Measurements from ENCODE around the gene KCNAB1. TPM values are rescaled to one million over a fixed set of nuclear protein-coding genes. Genes with fewer than 3 reads are reported as not detected.

Gene KCNAB1
- total RNA-seq, 1 donor from 2014 or later, result 0.79 TPM

GRCh38 chr3:156471431-156471830 is 351.1 kb downstream of the KCNAB1 start:
- no peak overlapping the region for H3K4me3 Mint-ChIP-seq
- DNase-seq (ENCODE audit: low read depth, low spot score), result no peak
- H3K27me3 Mint-ChIP-seq (ENCODE audit: low read depth), result peaks cover 2% of the 10 kb centered on the region
- peaks cover 8% of the 10 kb centered on the region for H3K4me1 Mint-ChIP-seq
- no peaks in the 10 kb centered on the region for H3K9me3 Mint-ChIP-seq
- no peak overlapping the region for H3K27ac Mint-ChIP-seq (ENCODE audit: unreplicated experiment)
- no peaks in the 10 kb centered on the region for H3K36me3 Mint-ChIP-seq (ENCODE audit: low read depth)
- TF ChIP-seq, protein P1, sequence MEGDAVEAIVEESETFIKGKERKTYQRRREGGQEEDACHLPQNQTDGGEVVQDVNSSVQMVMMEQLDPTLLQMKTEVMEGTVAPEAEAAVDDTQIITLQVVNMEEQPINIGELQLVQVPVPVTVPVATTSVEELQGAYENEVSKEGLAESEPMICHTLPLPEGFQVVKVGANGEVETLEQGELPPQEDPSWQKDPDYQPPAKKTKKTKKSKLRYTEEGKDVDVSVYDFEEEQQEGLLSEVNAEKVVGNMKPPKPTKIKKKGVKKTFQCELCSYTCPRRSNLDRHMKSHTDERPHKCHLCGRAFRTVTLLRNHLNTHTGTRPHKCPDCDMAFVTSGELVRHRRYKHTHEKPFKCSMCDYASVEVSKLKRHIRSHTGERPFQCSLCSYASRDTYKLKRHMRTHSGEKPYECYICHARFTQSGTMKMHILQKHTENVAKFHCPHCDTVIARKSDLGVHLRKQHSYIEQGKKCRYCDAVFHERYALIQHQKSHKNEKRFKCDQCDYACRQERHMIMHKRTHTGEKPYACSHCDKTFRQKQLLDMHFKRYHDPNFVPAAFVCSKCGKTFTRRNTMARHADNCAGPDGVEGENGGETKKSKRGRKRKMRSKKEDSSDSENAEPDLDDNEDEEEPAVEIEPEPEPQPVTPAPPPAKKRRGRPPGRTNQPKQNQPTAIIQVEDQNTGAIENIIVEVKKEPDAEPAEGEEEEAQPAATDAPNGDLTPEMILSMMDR (conservative IDR thresholded peaks at IDR 0.05), result no peak

- DNase-seq (ENCODE audit: low read depth, low spot score), result no peak
- H3K36me3 Mint-ChIP-seq (ENCODE audit: low read depth), result no peaks in the 10 kb centered on the region
- no peaks in the 10 kb centered on the region for H3K9me3 Mint-ChIP-seq
- H3K4me1 Mint-ChIP-seq, result peaks cover 8% of the 10 kb centered on the region
- TF ChIP-seq, protein P1 (conservative IDR thresholded peaks at IDR 0.05), result no peak
- no peak overlapping the region for H3K4me3 Mint-ChIP-seq
- H3K27me3 Mint-ChIP-seq (ENCODE audit: low read depth), result peaks cover 2% of the 10 kb centered on the region
- H3K27ac Mint-ChIP-seq (ENCODE audit: unreplicated experiment), result no peak overlapping the region
Observed at GRCh38 chr3:156472150-156472549, 351.8 kb downstream of the KCNAB1 start.

- Mint-ChIP-seq H3K9me3 (no peaks in the 10 kb centered on the region), H3K27ac (ENCODE audit: unreplicated experiment) (no peak overlapping the region), H3K36me3 (ENCODE audit: low read depth) (no peaks in the 10 kb centered on the region), H3K4me1 (peaks cover 8% of the 10 kb centered on the region), H3K27me3 (ENCODE audit: low read depth) (peaks cover 2% of the 10 kb centered on the region), H3K4me3 (no peak overlapping the region)
- TF ChIP-seq, protein P1 (conservative IDR thresholded peaks at IDR 0.05), result no peak
- DNase-seq (ENCODE audit: low read depth, low spot score), result no peak
Observed at GRCh38 chr3:156472684-156473083, 352.3 kb downstream of the KCNAB1 start.

DNA sequence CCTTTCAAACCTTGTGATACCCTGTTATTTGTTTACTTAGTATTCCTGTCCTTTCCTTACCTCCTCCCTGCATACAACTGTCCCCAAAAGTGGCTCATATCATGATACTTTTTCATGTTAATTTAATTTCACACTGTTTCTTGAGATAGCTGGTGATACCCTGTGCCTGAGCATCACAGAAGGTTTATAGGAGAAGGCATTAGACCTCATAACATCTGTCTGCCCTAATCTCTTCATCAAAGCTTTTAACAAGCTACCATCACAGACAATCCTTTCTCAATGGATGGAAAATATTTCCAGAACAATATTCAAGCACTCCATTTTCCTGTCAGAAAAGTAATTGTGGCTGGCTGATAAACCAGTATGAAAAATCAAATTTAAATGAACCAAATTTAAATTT is 353.0 kb downstream of the KCNAB1 start:
- no peak overlapping the region for H3K27ac Mint-ChIP-seq (ENCODE audit: unreplicated experiment)
- H3K4me3 Mint-ChIP-seq, result no peak overlapping the region
- H3K9me3 Mint-ChIP-seq, result no peaks in the 10 kb centered on the region
- H3K36me3 Mint-ChIP-seq (ENCODE audit: low read depth), result no peaks in the 10 kb centered on the region
- H3K27me3 Mint-ChIP-seq (ENCODE audit: low read depth), result peaks cover 2% of the 10 kb centered on the region
- TF ChIP-seq, protein P1 (conservative IDR thresholded peaks at IDR 0.05), result no peak
- H3K4me1 Mint-ChIP-seq, result peaks cover 8% of the 10 kb centered on the region
- DNase-seq (ENCODE audit: low read depth, low spot score), result no peak

- DNase-seq (ENCODE audit: low read depth, low spot score), result peak; percentile 38
- TF ChIP-seq, protein P1 (conservative IDR thresholded peaks at IDR 0.05), result peak; percentile 60
- Mint-ChIP-seq H3K4me3 (peak overlapping the region; percentile 66), H3K36me3 (ENCODE audit: low read depth) (no peaks in the 10 kb centered on the region), H3K27ac (ENCODE audit: unreplicated experiment) (no peak overlapping the region), H3K4me1 (peaks cover 8% of the 10 kb centered on the region), H3K27me3 (ENCODE audit: low read depth) (peaks cover 2% of the 10 kb centered on the region), H3K9me3 (no peaks in the 10 kb centered on the region)
Observed at GRCh38 chr3:156474560-156475389, 354.4 kb downstream of the KCNAB1 start.

All from neural crest cell (in vitro differentiated cells).